K562 (cell line): ENCODE measurements around the gene RASD2.

ENCODE experiments used
- BRCA1 ChIP-seq, 2 experiments: fragments of 450-650 bp in 1 of 2; sonication (generic) in 1 of 2; formaldehyde crosslinking in 1 of 2; IDR thresholded peaks; 2 replicates each; pipeline versions ENCODE4 v1.5.0 to v1.6.1; 2017 to 2020; ENCODE audit warnings: mild to moderate bottlenecking in 1 of 2, missing genetic modification reagents in 1 of 2
- ZNF224 ChIP-seq: sonication (generic); formaldehyde crosslinking; IDR thresholded peaks from 2 replicates; pipeline ENCODE4 v1.8.0; 2022; ENCODE audit warnings: mild to moderate bottlenecking, missing genetic modification reagents
- TF ChIP-seq, protein P1 (sequence below): fragments of 250-450 bp; sonication (Bioruptor Pico); IDR thresholded peaks from 2 replicates; pipeline ENCODE4 v1.8.0; 2021; ENCODE audit warnings: mild to moderate bottlenecking, moderate library complexity
- TF ChIP-seq, protein P2 (sequence below): fragments of 250-450 bp; sonication (Bioruptor Pico); IDR thresholded peaks from 2 replicates; pipeline ENCODE4 v1.8.0; 2021; ENCODE audit warnings: moderate library complexity, mild to moderate bottlenecking, inconsistent platforms
- TF ChIP-seq, protein P3 (sequence below), 3 experiments: IDR thresholded peaks in 2 of 3; conservative IDR thresholded peaks in 1 of 3; 2 replicates each; pipeline ENCODE4 v1.5.1; 2011 to 2012; ENCODE audit warnings: low read length in 3 of 3, mild to moderate bottlenecking in 3 of 3, control low read depth in 2 of 3, improper control_type of control experiment in 1 of 3, inconsistent platforms in 1 of 3, low read depth in 1 of 3, mixed read lengths in 1 of 3, moderate library complexity in 1 of 3; ENCODE audit not compliant: insufficient read depth in 2 of 3
- TF ChIP-seq, protein P4 (sequence below): sonication (generic); formaldehyde crosslinking; IDR thresholded peaks from 2 replicates; pipeline ENCODE4 v1.8.1; 2023; ENCODE audit warnings: missing genetic modification reagents, mild to moderate bottlenecking, borderline replicate concordance

DNA sequence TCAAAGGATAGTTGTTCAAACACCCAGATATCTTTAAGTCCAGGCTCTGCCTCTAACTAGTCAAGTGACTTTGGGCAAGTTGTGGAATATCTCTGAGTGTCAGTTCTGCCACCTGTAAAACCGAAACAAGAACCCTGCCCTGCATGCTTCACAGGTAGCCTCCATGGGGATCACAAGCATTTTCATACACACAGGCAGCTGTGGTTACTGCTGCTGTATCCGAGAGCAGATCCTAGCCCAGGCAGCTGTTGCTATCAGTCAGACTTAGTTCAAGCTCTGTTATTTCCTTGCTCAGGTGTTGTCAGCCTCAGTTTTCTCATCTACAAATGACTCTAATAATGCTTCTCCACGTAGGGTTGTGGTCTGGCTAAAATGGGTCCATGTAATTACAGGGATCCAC is 6.5 kb upstream of the RASD2 start:
- TF ChIP-seq, protein P1, sequence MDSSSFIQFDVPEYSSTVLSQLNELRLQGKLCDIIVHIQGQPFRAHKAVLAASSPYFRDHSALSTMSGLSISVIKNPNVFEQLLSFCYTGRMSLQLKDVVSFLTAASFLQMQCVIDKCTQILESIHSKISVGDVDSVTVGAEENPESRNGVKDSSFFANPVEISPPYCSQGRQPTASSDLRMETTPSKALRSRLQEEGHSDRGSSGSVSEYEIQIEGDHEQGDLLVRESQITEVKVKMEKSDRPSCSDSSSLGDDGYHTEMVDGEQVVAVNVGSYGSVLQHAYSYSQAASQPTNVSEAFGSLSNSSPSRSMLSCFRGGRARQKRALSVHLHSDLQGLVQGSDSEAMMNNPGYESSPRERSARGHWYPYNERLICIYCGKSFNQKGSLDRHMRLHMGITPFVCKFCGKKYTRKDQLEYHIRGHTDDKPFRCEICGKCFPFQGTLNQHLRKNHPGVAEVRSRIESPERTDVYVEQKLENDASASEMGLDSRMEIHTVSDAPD: no peak
- TF ChIP-seq, protein P2, sequence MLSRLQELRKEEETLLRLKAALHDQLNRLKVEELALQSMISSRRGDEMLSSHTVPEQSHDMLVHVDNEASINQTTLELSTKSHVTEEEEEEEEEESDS: no peak
- TF ChIP-seq, protein P3, sequence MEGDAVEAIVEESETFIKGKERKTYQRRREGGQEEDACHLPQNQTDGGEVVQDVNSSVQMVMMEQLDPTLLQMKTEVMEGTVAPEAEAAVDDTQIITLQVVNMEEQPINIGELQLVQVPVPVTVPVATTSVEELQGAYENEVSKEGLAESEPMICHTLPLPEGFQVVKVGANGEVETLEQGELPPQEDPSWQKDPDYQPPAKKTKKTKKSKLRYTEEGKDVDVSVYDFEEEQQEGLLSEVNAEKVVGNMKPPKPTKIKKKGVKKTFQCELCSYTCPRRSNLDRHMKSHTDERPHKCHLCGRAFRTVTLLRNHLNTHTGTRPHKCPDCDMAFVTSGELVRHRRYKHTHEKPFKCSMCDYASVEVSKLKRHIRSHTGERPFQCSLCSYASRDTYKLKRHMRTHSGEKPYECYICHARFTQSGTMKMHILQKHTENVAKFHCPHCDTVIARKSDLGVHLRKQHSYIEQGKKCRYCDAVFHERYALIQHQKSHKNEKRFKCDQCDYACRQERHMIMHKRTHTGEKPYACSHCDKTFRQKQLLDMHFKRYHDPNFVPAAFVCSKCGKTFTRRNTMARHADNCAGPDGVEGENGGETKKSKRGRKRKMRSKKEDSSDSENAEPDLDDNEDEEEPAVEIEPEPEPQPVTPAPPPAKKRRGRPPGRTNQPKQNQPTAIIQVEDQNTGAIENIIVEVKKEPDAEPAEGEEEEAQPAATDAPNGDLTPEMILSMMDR (IDR thresholded peaks at IDR 0.05 in 2 of 3, conservative IDR thresholded peaks at IDR 0.05 in 1 of 3; ENCODE audit: insufficient read depth in 2 of 3, low read depth in 1 of 3, low read length in 3 of 3): no peak
- TF ChIP-seq BRCA1 (IDR thresholded peaks at IDR 0.05): no peak
- no peak for TF ChIP-seq BRCA1 (CRISPR knock-in tag; IDR thresholded peaks at IDR 0.05)
- no peak for TF ChIP-seq ZNF224 (CRISPR knock-in tag)
- TF ChIP-seq, protein P4, sequence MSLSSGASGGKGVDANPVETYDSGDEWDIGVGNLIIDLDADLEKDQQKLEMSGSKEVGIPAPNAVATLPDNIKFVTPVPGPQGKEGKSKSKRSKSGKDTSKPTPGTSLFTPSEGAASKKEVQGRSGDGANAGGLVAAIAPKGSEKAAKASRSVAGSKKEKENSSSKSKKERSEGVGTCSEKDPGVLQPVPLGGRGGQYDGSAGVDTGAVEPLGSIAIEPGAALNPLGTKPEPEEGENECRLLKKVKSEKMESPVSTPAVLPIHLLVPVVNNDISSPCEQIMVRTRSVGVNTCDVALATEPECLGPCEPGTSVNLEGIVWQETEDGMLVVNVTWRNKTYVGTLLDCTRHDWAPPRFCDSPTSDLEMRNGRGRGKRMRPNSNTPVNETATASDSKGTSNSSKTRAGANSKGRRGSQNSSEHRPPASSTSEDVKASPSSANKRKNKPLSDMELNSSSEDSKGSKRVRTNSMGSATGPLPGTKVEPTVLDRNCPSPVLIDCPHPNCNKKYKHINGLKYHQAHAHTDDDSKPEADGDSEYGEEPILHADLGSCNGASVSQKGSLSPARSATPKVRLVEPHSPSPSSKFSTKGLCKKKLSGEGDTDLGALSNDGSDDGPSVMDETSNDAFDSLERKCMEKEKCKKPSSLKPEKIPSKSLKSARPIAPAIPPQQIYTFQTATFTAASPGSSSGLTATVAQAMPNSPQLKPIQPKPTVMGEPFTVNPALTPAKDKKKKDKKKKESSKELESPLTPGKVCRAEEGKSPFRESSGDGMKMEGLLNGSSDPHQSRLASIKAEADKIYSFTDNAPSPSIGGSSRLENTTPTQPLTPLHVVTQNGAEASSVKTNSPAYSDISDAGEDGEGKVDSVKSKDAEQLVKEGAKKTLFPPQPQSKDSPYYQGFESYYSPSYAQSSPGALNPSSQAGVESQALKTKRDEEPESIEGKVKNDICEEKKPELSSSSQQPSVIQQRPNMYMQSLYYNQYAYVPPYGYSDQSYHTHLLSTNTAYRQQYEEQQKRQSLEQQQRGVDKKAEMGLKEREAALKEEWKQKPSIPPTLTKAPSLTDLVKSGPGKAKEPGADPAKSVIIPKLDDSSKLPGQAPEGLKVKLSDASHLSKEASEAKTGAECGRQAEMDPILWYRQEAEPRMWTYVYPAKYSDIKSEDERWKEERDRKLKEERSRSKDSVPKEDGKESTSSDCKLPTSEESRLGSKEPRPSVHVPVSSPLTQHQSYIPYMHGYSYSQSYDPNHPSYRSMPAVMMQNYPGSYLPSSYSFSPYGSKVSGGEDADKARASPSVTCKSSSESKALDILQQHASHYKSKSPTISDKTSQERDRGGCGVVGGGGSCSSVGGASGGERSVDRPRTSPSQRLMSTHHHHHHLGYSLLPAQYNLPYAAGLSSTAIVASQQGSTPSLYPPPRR (CRISPR knock-in tag): no peak
